Prostate gland (tissue), 2 donors: ENCODE measurements around the gene A4GNT. TPM values are rescaled to one million over a fixed set of nuclear protein-coding genes. Genes with fewer than 3 reads are reported as not detected.

Source experiments
- DNase-seq: peaks from one replicate; pipeline ENCODE4 v3.0.0-alpha.2; 2019; ENCODE audit warnings: low spot score
- H3K27ac ChIP-seq, 2 donors: fragments of 200-600 bp; sonication (generic); 2 replicates each; pipeline ENCODE4 v1.5.1; 2017 to 2019
- H3K27me3 ChIP-seq: fragments of 200-600 bp; sonication (generic); replicated peaks from 2 replicates; pipeline ENCODE4 v1.5.1; 2019; ENCODE audit not compliant: insufficient read depth
- H3K36me3 ChIP-seq, 2 donors: fragments of 200-600 bp; sonication (generic); 1 replicate in 1 of 2; 2 replicates in 1 of 2; pipeline versions ENCODE4 v1.5.1 to v1.8.1; 2017 to 2019
- H3K4me1 ChIP-seq: fragments of 200-600 bp; sonication (generic); replicated peaks from 2 replicates; pipeline ENCODE4 v1.5.1; 2019
- H3K4me3 ChIP-seq, 2 donors: fragments of 200-600 bp; sonication (generic); 2 replicates each; pipeline ENCODE4 v1.5.1; 2017 to 2019
- H3K9me3 ChIP-seq: fragments of 200-600 bp; sonication (generic); 2 replicates; pipeline ENCODE4 v1.5.1; 2017
- POLR2A ChIP-seq: fragments of 450-650 bp; IDR thresholded peaks from one replicate; pipeline ENCODE4 v1.6.1; 2016; ENCODE audit warnings: antibody characterized with exemption, mild to moderate bottlenecking
- POLR2AphosphoS5 ChIP-seq: sonication (generic); formaldehyde crosslinking; IDR thresholded peaks from one replicate; pipeline ENCODE4 v1.6.1; 2017; ENCODE audit warnings: antibody characterized with exemption
- WGBS: methylation state at CpG from one replicate; pipeline ENCODE4 v1.1.5; 2018; 5-methylcytosine and 5-hydroxymethylcytosine counted together
- intact Hi-C: fragments of 100-400 bp; cut with DNase I; formaldehyde crosslinking; loops from one replicate; pipeline ENCODE4 v1.14.2; 2022
- total RNA-seq, 2 donors: library from RNA; depleted of rRNA; stranded (reverse); fragments of >200 nt; gene quantifications; one replicate each; pipeline ENCODE4 v1.1.0, GENCODE V29; 2016
- TF ChIP-seq, protein P1 (sequence below), 4 experiments: fragments of 200-600 bp in 2 of 4; fragments of 450-650 bp in 2 of 4; sonication (generic) in 2 of 4; IDR thresholded peaks; 1 replicate in 3 of 4; 2 replicates in 1 of 4; pipeline ENCODE4 v1.5.1; 2016 to 2019; ENCODE audit warnings: antibody characterized with exemption in 4 of 4, mild to moderate bottlenecking in 2 of 4, moderate library complexity in 2 of 4

The A4GNT gene
- total RNA-seq, 2 donors from 2014 or later, result not detected

DNA sequence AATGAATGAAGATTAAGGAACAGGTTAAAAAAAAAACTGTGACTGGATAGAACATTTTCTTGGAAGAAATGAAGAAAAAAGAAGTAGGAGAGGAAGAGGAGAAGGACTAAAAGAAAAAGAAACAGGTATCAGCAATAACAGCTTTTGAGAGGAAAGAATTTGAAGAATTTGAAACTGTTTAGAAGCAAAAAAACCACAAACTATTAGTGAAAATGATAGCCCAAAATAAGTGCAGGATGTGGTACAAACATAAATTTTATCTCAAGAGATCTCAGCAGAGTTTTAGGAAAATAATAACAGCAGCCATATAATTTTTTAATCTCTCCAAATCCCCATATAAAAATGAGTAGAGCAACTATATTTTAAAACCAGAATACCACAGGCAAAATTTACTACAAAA is 8.8 kb upstream of the A4GNT start:
- intact Hi-C loops, result no loop called here
- DNase-seq, result no peak
- no peaks in the 10 kb centered on the region for H3K9me3 ChIP-seq
- H3K27ac ChIP-seq, result no peak overlapping the region
- no peak for TF ChIP-seq POLR2A
- TF ChIP-seq, protein P1, sequence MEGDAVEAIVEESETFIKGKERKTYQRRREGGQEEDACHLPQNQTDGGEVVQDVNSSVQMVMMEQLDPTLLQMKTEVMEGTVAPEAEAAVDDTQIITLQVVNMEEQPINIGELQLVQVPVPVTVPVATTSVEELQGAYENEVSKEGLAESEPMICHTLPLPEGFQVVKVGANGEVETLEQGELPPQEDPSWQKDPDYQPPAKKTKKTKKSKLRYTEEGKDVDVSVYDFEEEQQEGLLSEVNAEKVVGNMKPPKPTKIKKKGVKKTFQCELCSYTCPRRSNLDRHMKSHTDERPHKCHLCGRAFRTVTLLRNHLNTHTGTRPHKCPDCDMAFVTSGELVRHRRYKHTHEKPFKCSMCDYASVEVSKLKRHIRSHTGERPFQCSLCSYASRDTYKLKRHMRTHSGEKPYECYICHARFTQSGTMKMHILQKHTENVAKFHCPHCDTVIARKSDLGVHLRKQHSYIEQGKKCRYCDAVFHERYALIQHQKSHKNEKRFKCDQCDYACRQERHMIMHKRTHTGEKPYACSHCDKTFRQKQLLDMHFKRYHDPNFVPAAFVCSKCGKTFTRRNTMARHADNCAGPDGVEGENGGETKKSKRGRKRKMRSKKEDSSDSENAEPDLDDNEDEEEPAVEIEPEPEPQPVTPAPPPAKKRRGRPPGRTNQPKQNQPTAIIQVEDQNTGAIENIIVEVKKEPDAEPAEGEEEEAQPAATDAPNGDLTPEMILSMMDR (IDR thresholded peaks at IDR 0.05), result no peak
- TF ChIP-seq POLR2AphosphoS5, result no peak
- H3K36me3 ChIP-seq, result no peaks in the 10 kb centered on the region
- no peaks in the 10 kb centered on the region for H3K4me1 ChIP-seq
- no peaks in the 10 kb centered on the region for H3K27me3 ChIP-seq
- no peak overlapping the region for H3K4me3 ChIP-seq

DNA sequence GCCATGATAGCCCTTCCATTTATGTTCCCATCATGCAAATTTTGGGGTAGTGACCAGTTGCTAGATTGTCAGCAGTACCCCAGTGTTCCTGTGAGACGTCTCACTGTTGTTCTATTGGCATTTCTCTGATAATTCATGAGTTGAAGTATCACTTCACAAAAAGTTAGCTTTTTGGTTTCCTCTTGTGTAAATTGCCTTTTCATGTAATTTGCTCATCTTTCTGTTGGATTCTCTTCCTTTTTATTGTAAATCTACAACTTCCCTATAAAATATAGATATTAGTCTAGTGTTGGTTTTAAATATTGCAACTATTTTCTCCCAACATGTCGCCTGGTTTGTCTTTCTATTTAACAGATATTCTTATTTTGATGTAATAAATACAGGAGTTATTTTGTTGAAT is 7.5 kb upstream of the A4GNT start:
- no peaks in the 10 kb centered on the region for H3K36me3 ChIP-seq
- H3K27me3 ChIP-seq, result no peaks in the 10 kb centered on the region
- no peaks in the 10 kb centered on the region for H3K4me1 ChIP-seq
- intact Hi-C loops, result no loop called here
- 78% methylated on average over 2 of the region's 2 CpGs for WGBS
- H3K27ac ChIP-seq, result no peak overlapping the region
- no peak for DNase-seq
- TF ChIP-seq POLR2A (no peak), POLR2AphosphoS5 (no peak)
- TF ChIP-seq, protein P1 (IDR thresholded peaks at IDR 0.05), result no peak
- no peak overlapping the region for H3K4me3 ChIP-seq
- no peaks in the 10 kb centered on the region for H3K9me3 ChIP-seq

DNA sequence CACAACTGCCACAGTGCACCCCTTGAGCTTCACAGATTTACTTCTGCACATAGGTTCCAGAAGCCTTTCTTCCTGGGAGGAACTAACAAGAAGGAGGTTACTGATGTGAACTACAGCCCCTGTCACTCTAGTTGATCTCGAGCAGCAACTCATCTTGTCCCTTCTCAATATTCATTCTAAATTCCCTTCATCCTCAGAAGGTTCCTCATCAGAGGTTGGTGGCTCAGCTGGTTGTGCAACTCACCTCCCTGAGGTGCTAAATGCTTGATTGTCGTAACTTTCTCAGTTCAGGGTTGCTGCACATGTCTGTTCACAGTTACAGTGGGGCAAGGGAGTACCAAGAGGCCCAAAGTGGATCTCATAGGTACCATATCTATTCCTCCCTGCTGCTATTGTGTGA is 5.7 kb upstream of the A4GNT start:
- DNase-seq, result no peak
- Histone ChIP-seq H3K36me3 (no peaks in the 10 kb centered on the region), H3K27ac (no peak overlapping the region), H3K9me3 (no peaks in the 10 kb centered on the region), H3K4me3 (no peak overlapping the region), H3K4me1 (no peaks in the 10 kb centered on the region), H3K27me3 (no peaks in the 10 kb centered on the region)
- intact Hi-C loops, result no loop called here
- 77% methylated on average over 2 of the region's 2 CpGs for WGBS
- TF ChIP-seq POLR2AphosphoS5 (no peak), POLR2A (no peak)
- TF ChIP-seq, protein P1 (IDR thresholded peaks at IDR 0.05), result no peak

DNA sequence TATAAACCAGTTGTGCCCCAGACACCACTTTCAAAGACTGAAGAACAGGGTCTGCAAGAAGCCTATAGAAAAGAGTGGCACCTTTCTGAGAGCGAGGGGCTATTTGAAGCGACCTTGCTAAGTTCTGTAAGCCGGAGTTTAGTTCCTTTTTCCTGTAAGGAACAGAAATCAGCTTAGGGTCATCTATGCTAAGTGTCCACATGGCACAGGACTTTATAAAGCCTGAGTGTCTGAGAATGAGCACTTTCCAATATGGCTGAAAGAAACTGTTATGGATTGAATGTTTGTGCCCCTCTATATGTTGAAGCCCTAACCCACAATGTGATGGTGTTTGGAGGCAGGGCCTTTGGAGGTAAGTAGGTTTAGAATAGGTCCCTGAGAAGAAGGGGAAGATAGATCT is 4.0 kb upstream of the A4GNT start:
- intact Hi-C loops, result no loop called here
- Histone ChIP-seq H3K27ac (no peak overlapping the region), H3K9me3 (no peaks in the 10 kb centered on the region), H3K4me3 (no peak overlapping the region), H3K4me1 (no peaks in the 10 kb centered on the region), H3K36me3 (no peaks in the 10 kb centered on the region), H3K27me3 (no peaks in the 10 kb centered on the region)
- TF ChIP-seq POLR2AphosphoS5 (no peak), POLR2A (no peak)
- TF ChIP-seq, protein P1 (IDR thresholded peaks at IDR 0.05), result no peak
- WGBS, result 68% methylated on average over 3 of the region's 3 CpGs
- DNase-seq, result no peak

DNA sequence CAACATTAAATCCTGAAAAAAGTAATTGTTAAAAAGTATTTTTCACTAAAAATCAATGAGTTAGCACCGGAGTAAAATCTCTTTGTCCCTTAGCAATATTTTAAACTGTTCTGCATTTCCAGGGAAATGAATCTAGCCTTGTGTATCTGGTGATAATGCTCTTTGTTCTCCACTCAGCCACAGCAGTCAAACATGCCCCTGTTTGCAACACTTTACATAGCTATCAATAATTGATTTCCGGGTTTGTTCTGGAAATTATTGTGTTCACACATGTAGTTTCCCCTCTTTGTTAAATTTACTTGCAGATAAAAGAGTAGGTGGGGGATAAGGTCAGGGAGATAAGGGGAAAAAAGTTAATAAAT is 3.6 kb upstream of the A4GNT start:
- no peaks in the 10 kb centered on the region for H3K9me3 ChIP-seq
- no peak overlapping the region for H3K27ac ChIP-seq
- no peak for DNase-seq
- no peaks in the 10 kb centered on the region for H3K4me1 ChIP-seq
- no peaks in the 10 kb centered on the region for H3K36me3 ChIP-seq
- H3K4me3 ChIP-seq, result no peak overlapping the region
- WGBS, result 44% methylated on average over 2 of the region's 2 CpGs
- no peaks in the 10 kb centered on the region for H3K27me3 ChIP-seq
- intact Hi-C loops, result no loop called here
- TF ChIP-seq POLR2A (no peak), POLR2AphosphoS5 (no peak)
- TF ChIP-seq, protein P1 (IDR thresholded peaks at IDR 0.05), result no peak
